ENCODE results near the gene GDF7.

Gene GDF7

DNA sequence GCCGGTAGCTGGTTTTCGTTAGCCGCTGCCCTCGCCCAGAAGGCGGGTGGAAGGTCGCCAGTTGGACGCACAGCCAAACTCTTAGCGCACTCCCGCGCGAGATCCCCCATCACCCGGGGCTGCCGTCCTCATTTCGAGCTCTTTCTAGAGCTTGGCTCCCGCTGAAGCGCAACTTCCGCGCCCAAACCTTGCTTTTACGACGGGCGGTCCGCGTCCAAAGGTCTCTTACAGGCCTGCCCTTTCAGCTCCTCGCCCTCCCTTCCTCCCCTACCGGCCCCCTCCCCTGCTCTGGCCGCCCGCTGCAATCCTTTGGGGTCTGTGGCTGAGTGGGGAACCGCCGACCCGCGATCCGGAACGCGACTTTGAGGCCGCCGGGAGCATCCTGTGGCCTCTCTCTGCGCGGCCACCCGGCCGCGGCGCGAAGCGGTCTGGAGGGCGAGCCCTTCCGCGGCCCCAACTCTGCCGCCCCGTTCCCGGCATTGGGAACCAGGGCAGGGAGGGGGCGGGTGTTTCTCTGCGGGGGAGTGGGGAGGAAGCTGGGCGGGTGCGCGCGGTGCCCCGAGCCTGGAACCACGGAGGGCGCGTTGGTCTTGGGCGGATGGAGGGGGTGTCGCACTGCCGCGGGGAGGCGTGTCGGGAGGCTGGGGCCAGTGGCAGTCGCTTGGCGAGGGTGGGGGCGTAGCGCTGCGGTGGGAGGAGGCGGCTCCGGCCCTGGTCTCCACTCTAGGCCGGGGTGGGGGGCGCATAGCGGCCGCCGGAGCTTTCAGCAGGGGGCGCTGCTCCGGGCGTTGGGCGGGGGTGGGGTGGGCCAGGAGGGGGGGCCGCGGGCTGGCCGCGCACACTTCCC, at the start of gene GDF7:
Gene GDF7 (plus strand): TSS at position 841 of the 847 bp plus-strand sequence. CDS start 96 bp downstream, outside the sequence.
- DNase-seq (ENCODE audit: low spot score) = peak; percentile 67

- peak; percentile 84 for DNase-seq (ENCODE audit: low spot score)
Measured at GRCh38 chr2:20617892-20618467, 49.0 kb upstream of the GDF7 start.

DNA sequence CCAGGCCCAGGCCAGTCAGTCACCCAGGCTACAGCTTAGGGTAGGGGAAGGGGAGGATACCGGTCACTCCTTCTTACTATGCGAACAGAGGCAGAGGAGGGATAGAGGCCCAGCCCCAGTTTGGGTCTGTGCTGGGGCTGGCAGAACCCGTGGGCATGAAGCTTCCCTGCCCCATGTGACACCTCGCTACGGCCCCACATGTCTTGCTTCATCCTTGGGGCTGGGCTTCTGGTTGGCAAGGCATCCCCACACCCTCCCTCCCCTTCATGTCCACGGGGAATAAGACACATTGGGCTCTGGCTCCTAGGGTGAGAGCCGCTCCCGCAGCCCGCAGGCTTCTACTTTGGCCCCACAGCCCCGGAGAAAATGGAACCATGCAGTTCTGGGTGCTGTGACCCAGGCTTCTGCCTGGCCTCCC, 48.5 kb upstream of the GDF7 start:
- no peak for DNase-seq (ENCODE audit: low spot score)

- DNase-seq (ENCODE audit: low spot score) = no peak
Measured at GRCh38 chr2:20618886-20619521, 47.9 kb upstream of the GDF7 start.

GRCh38 chr2:20619624-20620024, 47.3 kb upstream of the GDF7 start:
- DNase-seq (ENCODE audit: low spot score) = peak; percentile 62

DNA sequence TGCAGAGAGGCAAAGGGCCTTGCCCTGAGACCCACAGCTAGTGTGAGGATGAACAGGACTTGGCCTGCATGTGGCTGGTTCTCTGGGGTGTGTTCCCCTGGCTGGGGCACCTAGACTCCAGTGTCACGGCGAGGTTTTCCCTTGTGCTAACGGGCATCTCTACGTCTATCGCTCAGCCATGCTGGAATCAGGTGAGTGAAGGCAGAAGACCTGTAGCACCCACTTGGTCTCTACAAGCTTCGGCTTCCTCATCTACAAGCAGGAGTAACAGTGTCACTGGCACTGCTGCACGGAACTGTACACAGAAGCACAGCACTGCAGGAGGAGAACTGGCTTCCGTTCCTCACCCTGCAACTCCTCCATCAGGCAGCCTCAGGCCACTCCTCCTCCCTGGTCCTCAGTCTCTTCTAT, 46.7 kb upstream of the GDF7 start:
- DNase-seq (ENCODE audit: low spot score) = peak; percentile 59

- DNase-seq (ENCODE audit: low spot score) = no peak
Measured at GRCh38 chr2:20620696-20621365, 46.1 kb upstream of the GDF7 start.

- no peak for DNase-seq (ENCODE audit: low spot score)
Measured at GRCh38 chr2:20621366-20622295, 45.3 kb upstream of the GDF7 start.

- DNase-seq (ENCODE audit: low spot score) = no peak
Measured at GRCh38 chr2:20622296-20622686, 44.7 kb upstream of the GDF7 start.

GRCh38 chr2:20622731-20623130, 44.2 kb upstream of the GDF7 start:
- no peak for DNase-seq (ENCODE audit: low spot score)

DNA sequence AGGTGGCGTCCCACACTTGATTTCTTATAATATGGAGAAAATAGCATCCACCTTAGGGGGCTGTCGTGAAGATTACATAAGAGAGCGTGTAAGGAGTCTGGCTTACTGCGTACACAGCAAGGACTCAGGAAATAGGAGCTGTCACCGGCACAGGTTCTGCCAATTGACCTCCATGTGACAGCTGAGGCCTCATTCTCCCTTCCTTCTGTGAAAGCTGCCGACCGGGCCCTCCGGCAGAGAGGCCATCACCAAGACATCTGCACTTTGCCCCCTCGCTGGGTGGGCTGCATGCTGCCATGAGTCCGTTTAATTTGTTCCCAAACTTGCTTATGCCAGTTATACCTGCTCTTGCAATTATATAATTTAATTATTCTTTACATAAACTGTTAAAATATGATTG, 43.7 kb upstream of the GDF7 start:
- DNase-seq (ENCODE audit: low spot score) = no peak

DNA sequence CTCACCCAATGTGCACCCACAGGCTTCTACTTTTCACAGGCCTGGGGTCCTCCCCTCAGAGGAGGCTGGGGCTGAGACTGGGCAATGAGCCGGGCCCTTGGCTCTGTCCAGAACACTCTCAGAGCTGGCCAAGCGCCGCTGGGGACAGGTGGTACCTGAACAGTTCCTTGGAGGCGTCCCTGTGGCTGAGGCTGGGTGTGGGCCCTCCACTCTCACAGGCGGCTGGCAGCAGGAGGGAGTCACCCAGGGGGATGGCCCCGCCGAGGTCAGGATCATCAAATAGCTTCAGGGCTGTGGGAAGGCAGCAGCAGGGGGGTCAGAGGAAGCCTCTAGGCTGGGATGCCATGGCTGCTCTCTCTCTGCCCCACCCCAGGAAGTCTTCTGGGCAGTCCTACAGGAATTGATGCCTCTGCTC, 43.2 kb upstream of the GDF7 start:
- DNase-seq (ENCODE audit: low spot score) = no peak

DNA sequence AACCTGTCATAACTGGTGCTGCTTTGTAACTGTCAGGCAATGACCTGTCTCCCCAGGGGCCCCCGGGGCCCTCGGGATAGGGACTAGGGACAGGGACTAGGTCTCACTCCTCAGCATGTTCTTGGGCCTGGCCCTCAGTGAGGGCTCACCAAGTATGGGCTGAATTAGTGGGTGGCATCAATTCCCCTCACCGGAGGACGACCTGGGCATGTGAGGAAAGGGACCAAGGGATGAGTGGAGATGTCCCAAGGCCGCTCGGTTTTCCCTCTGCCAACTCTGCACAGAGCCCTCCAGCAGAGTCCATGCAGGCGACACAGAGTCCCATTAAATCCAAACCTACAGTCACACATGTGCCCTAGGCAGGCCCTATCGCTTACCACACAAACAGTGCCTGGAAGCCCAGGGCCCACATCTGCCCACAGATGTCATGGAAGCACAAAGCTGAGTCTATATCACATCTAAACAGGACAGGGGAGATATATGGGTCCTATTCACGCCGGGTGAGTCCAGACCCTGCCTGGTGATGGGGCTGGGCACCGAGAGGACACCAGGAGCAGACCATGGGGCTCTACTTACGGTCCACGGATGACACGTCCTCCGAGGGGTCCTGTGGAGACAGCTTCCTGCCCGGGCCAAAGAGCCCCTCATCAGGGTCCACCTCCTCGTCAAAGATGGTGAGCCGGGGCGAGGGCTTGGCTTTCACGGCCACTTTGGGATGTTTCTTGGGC, 42.6 kb upstream of the GDF7 start:
- no peak for DNase-seq (ENCODE audit: low spot score)

DNA sequence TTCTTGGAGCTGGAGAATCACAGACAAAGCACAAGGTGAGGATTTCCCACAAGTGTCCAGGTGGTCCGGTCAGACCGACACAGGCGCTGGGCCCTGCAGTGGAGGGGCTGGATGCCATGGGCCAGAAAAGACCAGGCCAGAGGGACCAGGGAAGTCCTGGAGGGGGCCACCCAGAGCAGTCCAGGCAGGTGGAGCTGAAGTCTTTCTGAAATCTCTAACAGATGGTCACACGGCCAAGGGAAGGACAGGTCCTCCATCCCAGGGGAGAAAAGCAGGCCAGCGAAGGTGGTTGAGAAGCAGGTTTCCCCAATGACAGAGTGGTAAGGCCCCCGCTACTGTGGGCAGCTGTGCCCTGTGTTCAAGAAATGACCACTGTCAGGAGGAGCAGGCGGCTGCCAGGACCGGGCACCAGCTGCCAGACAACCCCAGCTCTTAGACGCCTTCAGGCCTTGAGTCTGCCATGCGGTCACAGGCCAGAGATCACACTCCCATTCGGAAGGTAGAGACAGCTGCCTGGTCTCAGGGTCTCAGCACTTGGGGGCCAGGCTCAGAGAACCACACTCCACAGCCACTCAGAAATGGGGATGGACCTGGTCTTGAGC, 42.0 kb upstream of the GDF7 start:
- no peak for DNase-seq (ENCODE audit: low spot score)

DNA sequence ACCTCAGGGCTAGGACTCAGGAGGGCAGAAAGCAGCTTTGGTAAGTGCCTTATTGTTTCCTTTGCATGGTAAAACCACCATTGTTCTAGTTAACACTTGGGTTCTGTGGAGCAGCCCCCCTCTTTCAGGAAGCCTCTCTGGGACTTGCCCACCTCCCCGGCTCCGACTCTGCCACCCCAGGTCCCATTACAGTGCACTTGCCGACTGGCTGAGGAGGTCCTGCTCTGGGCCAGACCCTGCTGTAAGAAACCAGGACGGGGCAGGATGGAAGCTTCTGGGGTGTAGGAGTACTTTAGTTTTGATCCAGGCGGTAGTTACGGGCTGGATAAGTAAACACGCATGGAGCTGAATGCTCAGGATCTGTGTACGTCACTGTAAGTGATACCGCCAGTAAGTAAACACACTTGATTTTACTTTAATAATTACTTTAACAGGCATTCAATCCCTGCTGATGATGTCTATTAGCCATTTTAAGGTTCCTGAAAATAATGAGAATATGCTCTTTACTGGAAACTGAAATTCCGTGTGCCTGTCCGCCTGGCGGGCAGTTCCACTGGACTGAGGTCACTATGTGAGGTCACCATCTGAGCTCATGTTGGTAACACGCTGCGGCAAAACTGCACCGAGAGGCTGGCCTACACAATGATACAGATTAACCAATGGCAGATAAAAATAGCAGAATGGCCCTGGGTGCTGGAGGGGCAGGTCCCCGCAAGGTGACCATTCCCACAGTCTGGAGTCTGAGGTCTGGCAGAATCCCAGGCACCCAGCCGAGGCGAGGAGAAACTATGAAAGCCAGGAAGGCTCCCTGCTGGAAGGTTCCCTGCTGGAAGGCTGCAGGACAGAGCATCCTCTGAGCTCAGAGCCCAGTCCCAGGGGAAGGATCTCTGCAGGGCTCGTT, 41.2 kb upstream of the GDF7 start:
- no peak for DNase-seq (ENCODE audit: low spot score)

GRCh38 chr2:20626392-20626697, 40.6 kb upstream of the GDF7 start:
- DNase-seq (ENCODE audit: low spot score) = no peak

DNA sequence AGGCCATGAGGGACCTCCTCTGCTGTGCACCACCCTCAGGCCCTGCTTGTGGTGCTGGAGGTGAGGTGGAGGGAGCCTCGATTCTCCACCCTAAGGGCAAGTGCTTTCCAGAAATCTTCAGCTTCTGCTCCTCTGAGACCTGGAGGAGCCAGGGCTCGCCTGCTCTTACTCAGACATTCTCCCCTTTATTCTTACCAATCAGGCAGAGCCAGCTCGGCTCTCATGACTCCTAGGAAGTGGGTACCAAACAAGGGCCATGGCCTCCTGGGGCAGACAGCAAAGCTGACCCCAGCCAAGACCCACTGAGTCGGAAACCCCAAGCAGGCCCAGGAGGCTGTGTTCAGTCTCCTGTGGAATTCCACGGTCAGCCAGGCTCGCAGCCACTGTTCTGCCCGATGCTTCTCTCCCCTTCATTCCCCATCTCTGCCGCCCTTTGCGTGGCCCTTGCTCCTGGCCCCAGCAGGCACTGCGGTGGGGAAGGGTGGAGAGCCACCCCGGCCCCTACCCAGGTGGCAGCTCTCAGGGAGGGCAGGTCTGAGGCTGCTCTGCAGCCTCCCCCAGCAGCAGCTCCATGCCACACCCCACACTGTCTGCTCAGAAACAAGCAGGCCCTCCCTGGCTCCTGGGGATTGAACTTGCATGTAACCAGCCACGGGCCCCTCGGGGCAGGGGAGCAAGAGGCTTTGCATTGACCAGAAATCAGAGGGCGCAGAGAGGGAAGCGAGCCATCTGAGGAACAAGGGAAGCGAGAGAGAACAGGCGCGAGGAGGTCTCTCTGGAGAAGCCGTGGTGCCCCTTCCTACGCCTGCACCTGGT, 40.0 kb upstream of the GDF7 start:
- no peak for DNase-seq (ENCODE audit: low spot score)

GRCh38 chr2:20627712-20628380, 39.1 kb upstream of the GDF7 start:
- no peak for DNase-seq (ENCODE audit: low spot score)

Data from left forelimb (tissue), 1 donor.